ENCODE measurements around the gene MGAT4B. TPM values are rescaled to one million over a fixed set of nuclear protein-coding genes. Genes with fewer than 3 reads are reported as not detected.
"Not testable (repeated sequence)": the region's sequence is repeated elsewhere in the genome, so short reads cannot be mapped to it uniquely, and the experiment has no call there.

The MGAT4B gene
- 10 to 100 TPM; 56.1 to 68.5 TPM for total RNA-seq

DNA sequence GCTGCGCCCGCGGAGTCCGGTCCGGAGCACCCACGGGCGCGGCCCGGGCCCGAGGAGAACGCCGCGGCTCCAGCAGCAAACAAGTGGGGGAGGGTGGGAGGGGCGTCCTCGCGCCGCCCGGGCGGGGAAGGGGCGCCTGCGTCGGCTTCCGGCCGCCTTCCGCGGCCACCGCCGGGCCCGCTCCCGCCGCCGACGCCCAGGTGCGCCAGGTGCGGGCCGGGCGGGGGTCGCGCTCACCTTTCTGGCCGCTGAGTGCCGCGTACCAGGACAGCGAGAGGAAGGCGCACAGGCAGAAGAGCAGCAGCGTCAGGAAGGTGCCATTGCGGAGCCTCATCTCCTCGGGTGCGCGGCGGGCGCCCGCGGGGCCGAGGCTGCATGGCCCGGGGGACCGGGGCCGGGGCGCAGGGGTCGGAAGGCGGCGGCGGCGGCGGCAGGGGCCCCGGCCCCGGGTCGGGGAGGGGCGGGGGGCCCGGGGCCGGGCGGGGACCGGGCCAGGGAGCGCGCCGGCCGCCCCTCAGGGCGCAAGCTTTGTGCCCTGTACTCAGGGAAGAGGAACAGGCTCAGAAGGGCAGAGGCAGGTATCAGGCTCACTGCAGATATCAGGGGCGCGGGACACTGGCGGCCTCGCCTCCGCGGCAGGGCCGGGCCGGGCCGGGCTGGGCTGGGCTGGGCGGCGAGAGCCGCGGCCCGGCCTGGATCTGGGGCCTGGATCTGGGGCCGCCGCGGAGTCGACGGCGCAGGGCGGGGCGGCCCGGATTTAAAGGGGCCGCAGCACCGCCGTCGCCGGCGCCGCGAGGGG is at the start of gene MGAT4B:
TSS of gene MGAT4B (minus strand) at position 617 of the 799 bp plus-strand sequence. CDS start at position 334, 283 bp downstream.
- Mint-ChIP-seq H3K4me1 (peaks cover 21% of the 10 kb centered on the region), H3K9me3 (no peaks in the 10 kb centered on the region), H3K27me3 (no peaks in the 10 kb centered on the region), H3K4me3 (peak within 1 kb of the TSS; percentile 88), H3K27ac (no peak within 1 kb of the TSS), H3K36me3 (ENCODE audit: low read depth) (peaks cover 16% of the 10 kb centered on the region)
- ATAC-seq (replicated peaks): peak; percentile 59

- no peak overlapping the region for H3K27ac Mint-ChIP-seq
- peaks cover 11% of the 10 kb centered on the region for H3K4me1 Mint-ChIP-seq
- H3K9me3 Mint-ChIP-seq: no peaks in the 10 kb centered on the region
- H3K4me3 Mint-ChIP-seq: no peak overlapping the region
- no peak for ATAC-seq (replicated peaks)
- peaks cover 17% of the 10 kb centered on the region for H3K36me3 Mint-ChIP-seq (ENCODE audit: low read depth)
- no peaks in the 10 kb centered on the region for H3K27me3 Mint-ChIP-seq
These were observed 47.7 kb upstream of the MGAT4B start for GRCh38 chr5:179854356-179854755.

GRCh38 chr5:179852993-179853547 is 46.4 kb upstream of the MGAT4B start:
- no peak for ATAC-seq (replicated peaks)
- no peaks in the 10 kb centered on the region for H3K27me3 Mint-ChIP-seq
- peaks cover 10% of the 10 kb centered on the region for H3K4me1 Mint-ChIP-seq
- no peaks in the 10 kb centered on the region for H3K9me3 Mint-ChIP-seq
- H3K36me3 Mint-ChIP-seq (ENCODE audit: low read depth): peaks cover 17% of the 10 kb centered on the region
- no peak overlapping the region for H3K27ac Mint-ChIP-seq
- H3K4me3 Mint-ChIP-seq: no peak overlapping the region

GRCh38 chr5:179841621-179842020 is 35.0 kb upstream of the MGAT4B start:
- H3K4me3 Mint-ChIP-seq: no peak overlapping the region
- H3K27ac Mint-ChIP-seq: no peak overlapping the region
- peaks cover 58% of the 10 kb centered on the region for H3K36me3 Mint-ChIP-seq (ENCODE audit: low read depth)

DNA sequence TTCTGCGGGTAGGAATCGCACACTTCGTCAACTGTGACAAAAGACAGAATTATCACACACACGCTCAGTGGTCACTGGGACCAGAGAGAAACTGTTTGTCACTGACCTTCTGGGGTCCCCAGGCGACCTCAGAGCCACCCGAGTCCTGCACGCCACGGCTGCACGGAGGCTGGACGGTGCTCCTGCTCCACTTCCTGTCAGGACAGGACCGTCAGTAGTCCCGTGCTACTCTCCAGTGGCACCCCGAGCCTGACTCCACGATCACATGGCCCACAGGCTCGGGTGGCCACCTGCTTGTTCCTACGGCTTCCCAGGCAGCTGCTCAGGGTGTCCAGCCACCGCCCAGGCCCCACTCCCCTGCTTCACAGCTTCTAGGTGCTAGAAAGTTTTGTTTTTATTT is 34.1 kb upstream of the MGAT4B start:
- H3K27ac Mint-ChIP-seq: peak overlapping the region; percentile 54
- H3K4me3 Mint-ChIP-seq: no peak overlapping the region
- no peaks in the 10 kb centered on the region for H3K27me3 Mint-ChIP-seq
- H3K36me3 Mint-ChIP-seq (ENCODE audit: low read depth): peaks cover 67% of the 10 kb centered on the region
- no peak for ATAC-seq (replicated peaks)
- peaks cover 4% of the 10 kb centered on the region for H3K9me3 Mint-ChIP-seq
- H3K4me1 Mint-ChIP-seq: peaks cover 14% of the 10 kb centered on the region

More at GRCh38 chr5:179841621-179842020, 35.0 kb upstream of the MGAT4B start:
- no peaks in the 10 kb centered on the region for H3K27me3 Mint-ChIP-seq
- H3K9me3 Mint-ChIP-seq: peaks cover 4% of the 10 kb centered on the region
- H3K4me1 Mint-ChIP-seq: peaks cover 6% of the 10 kb centered on the region
- no peak for ATAC-seq (replicated peaks)

DNA sequence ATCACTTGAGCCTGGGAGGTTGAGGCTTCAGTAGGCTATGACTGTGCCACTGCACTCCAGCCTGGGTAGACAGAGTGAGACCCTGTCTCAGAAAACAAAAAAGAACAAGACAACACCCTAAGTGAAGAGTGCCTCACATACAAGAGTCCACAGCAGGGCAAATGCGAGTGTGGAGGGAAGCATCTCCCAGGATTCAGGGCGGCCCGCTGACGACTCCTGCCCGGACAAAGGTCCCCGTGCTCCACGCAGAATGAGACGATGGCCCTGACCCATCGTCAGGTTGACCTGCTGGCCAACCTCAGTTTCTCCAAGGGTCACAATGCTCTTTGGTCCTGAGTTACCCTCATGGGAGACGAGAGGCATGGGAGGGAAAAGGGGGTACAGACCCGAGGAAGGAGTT is 33.7 kb upstream of the MGAT4B start:
- Mint-ChIP-seq H3K27me3 (no peaks in the 10 kb centered on the region), H3K4me1 (peaks cover 14% of the 10 kb centered on the region), H3K9me3 (peaks cover 4% of the 10 kb centered on the region), H3K27ac (peak overlapping the region; percentile 54), H3K4me3 (no peak overlapping the region), H3K36me3 (ENCODE audit: low read depth) (peaks cover 71% of the 10 kb centered on the region)
- no peak for ATAC-seq (replicated peaks)

DNA sequence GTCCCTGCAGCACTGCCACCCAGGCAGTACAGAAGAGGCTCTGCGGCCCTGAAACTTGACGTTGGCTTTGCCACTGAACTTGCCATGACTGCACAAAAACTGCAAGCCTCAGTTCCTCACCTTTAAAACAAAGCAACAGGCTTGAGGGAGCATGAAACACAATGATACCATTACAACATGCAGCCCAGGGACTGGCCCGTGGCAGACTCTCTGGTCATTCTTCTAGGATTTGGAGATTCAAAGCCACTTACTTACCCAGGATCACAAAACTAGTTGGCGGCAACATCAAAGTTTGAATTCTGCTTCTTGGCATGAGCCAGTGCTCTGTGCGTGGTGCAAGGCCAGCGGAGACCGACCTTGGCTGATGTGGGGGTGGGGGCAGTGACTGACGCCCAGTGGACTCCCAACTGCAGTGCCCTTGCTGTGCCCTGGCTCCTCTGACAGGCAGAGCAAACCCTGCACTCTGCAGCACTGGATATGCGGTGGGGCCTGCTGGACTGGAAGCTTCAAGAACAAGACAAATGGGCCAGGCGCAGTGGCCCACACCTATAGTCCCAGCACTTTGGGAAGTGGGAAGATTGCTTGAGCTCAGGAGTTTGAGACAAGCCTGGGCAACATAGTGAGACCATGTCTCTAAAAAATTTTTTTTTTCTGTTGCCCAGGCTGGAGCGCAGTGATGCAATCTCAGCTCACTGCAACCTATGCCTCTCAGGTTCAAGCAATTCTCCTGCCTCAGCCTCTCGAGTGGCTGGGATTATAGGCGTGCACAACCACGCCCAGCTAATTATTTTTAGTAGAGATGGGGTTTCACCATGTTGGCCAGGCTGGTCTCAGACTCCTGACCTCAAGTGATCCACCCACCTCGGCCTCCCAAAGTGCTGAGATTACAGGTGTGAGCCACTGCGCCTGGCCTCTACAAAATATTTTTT is 32.9 kb upstream of the MGAT4B start:
- peak overlapping the region; percentile 54 for H3K27ac Mint-ChIP-seq
- H3K27me3 Mint-ChIP-seq: no peaks in the 10 kb centered on the region
- no peak overlapping the region for H3K4me3 Mint-ChIP-seq
- H3K9me3 Mint-ChIP-seq: no peaks in the 10 kb centered on the region
- peaks cover 14% of the 10 kb centered on the region for H3K4me1 Mint-ChIP-seq
- peaks cover 68% of the 10 kb centered on the region for H3K36me3 Mint-ChIP-seq (ENCODE audit: low read depth)
- ATAC-seq (replicated peaks): no peak

DNA sequence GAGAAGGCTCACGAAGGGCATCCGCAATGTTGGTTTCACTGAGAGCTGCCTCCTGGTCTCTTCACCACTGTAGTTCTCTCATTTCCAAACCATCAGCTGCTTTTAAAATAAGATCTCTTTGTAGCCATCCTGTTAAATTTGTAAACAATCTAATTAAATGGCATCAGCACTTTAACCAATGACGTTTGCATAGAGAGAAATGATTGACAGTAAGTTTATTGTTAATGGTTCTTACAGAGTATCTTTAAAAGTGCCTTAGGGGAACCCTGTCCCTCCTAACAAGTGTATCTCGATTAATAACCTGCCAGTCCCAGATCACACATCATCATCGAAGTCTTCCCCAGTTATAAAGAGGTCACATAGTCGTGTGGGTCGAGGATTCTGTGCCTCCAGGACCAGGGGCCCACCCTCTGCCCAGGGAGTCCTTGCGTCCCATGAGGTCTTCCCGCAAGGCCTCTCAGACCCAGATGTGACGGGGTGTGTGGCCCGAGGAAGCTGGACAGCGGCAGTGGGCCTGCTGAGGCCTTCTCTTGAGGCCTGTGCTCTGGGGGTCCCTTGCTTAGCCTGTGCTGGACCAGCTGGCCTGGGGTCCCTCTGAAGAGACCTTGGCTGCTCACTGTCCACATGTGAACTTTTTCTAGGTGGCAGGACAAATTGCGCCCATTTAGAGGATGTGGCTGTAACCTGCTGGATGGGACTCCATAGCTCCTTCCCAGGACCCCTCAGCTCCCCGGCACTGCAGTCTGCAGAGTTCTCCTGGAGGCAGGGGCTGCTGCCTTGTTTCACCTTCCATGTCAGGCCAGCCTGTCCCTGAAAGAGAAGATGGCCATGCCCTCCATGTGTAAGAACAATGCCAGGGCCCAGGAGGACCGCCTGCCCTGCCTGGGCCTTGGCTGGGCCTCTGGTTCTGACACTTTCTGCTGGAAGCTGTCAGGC is 30.7 kb upstream of the MGAT4B start:
- peaks cover 22% of the 10 kb centered on the region for H3K4me1 Mint-ChIP-seq
- no peaks in the 10 kb centered on the region for H3K27me3 Mint-ChIP-seq
- H3K27ac Mint-ChIP-seq: peak overlapping the region; percentile 81
- peaks cover 85% of the 10 kb centered on the region for H3K36me3 Mint-ChIP-seq (ENCODE audit: low read depth)
- peak overlapping the region; percentile 72 for H3K4me3 Mint-ChIP-seq
- no peaks in the 10 kb centered on the region for H3K9me3 Mint-ChIP-seq
- ATAC-seq (replicated peaks): no peak

DNA sequence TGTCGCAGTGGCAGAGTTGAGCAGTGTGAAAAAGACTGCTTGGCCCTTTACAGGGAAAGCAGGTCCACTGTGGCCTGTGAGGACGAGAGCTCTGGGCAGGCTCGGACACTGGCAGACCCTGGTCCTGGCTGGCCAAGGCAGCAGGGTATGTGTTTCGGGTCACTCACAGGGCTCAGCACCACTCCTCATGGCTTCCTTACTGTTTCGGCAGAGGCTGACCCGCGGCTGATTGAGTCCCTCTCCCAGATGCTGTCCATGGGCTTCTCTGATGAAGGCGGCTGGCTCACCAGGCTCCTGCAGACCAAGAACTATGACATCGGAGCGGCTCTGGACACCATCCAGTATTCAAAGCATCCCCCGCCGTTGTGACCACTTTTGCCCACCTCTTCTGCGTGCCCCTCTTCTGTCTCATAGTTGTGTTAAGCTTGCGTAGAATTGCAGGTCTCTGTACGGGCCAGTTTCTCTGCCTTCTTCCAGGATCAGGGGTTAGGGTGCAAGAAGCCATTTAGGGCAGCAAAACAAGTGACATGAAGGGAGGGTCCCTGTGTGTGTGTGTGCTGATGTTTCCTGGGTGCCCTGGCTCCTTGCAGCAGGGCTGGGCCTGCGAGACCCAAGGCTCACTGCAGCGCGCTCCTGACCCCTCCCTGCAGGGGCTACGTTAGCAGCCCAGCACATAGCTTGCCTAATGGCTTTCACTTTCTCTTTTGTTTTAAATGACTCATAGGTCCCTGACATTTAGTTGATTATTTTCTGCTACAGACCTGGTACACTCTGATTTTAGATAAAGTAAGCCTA is 29.8 kb upstream of the MGAT4B start:
- Mint-ChIP-seq H3K4me3 (peak overlapping the region; percentile 72), H3K27me3 (no peaks in the 10 kb centered on the region), H3K36me3 (ENCODE audit: low read depth) (peaks cover 88% of the 10 kb centered on the region), H3K4me1 (peaks cover 22% of the 10 kb centered on the region), H3K27ac (peak overlapping the region; percentile 81), H3K9me3 (no peaks in the 10 kb centered on the region)
- ATAC-seq (replicated peaks): peak; percentile 90

GRCh38 chr5:179834871-179835270 is 28.2 kb upstream of the MGAT4B start:
- not testable (repeated sequence) for ATAC-seq (replicated peaks); H3K27me3 Mint-ChIP-seq; H3K9me3 Mint-ChIP-seq; H3K4me3 Mint-ChIP-seq; H3K27ac Mint-ChIP-seq
- H3K36me3 Mint-ChIP-seq (ENCODE audit: low read depth): peaks cover 88% of the 10 kb centered on the region
- peaks cover 22% of the 10 kb centered on the region for H3K4me1 Mint-ChIP-seq

- ATAC-seq (replicated peaks): no peak
- H3K27me3 Mint-ChIP-seq: no peaks in the 10 kb centered on the region
- H3K9me3 Mint-ChIP-seq: no peaks in the 10 kb centered on the region
- no peak overlapping the region for H3K27ac Mint-ChIP-seq
- H3K4me1 Mint-ChIP-seq: peaks cover 22% of the 10 kb centered on the region
- no peak overlapping the region for H3K4me3 Mint-ChIP-seq
- H3K36me3 Mint-ChIP-seq (ENCODE audit: low read depth): peaks cover 90% of the 10 kb centered on the region
These were observed 27.5 kb upstream of the MGAT4B start for GRCh38 chr5:179834120-179834519.

GRCh38 chr5:179833709-179834070 is 27.0 kb upstream of the MGAT4B start:
- H3K27ac Mint-ChIP-seq: no peak overlapping the region
- H3K36me3 Mint-ChIP-seq (ENCODE audit: low read depth): peaks cover 90% of the 10 kb centered on the region
- H3K4me3 Mint-ChIP-seq: no peak overlapping the region
- no peaks in the 10 kb centered on the region for H3K9me3 Mint-ChIP-seq
- peaks cover 24% of the 10 kb centered on the region for H3K4me1 Mint-ChIP-seq
- ATAC-seq (replicated peaks): no peak
- no peaks in the 10 kb centered on the region for H3K27me3 Mint-ChIP-seq

DNA sequence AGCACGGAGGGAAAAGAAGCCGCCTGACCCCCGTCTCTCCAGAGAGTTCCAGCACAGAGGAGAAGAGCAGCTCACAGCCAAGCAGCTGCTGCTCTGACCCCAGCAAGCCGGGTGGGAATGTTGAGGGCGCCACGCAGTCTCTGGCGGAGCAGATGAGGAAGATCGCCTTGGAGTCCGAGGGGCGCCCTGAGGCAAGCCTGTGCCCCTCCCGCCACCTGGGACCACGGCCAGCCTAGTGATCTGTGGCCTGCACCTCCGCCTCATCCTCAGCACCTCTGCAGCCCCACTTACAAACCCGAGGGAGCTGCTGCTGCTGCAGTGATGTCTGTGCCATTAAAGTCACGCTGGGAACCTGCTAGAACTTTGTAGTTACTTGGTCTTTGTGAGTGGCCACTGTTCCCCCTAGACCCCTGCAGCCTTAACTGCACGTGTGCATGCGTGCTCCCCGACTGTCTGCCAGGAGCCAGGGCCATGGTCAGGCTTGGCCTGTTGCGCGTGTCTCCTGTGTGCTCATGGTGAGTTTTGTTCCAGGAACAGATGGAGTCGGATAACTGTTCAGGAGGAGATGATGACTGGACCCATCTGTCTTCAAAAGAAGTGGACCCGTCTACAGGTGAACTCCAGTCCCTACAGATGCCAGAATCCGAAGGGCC is 26.5 kb upstream of the MGAT4B start:
- Mint-ChIP-seq H3K27ac (no peak overlapping the region), H3K9me3 (no peaks in the 10 kb centered on the region), H3K27me3 (no peaks in the 10 kb centered on the region), H3K36me3 (ENCODE audit: low read depth) (peaks cover 90% of the 10 kb centered on the region), H3K4me1 (peaks cover 26% of the 10 kb centered on the region), H3K4me3 (no peak overlapping the region)
- ATAC-seq (replicated peaks): no peak

All from activated T-helper 17 cell treated with anti-CD3 and anti-CD28 coated beads, Interleukin-2, amount 50 U/mL, for 72 hours (primary cell).